Stimulated activated CD8-positive, alpha-beta memory T cell treated with anti-CD3 and anti-CD28 coated beads, Interleukin-2, amount 100 ng/mL, for 48 hours (primary cell): ENCODE measurements around the gene SDR39U1.
A peak's percentile ranks its signal among the peaks of the same experiment; 100 is the strongest.
"Not testable (repeated sequence)": the region's sequence is repeated elsewhere in the genome, so short reads cannot be mapped to it uniquely, and the experiment has no call there.

ENCODE experiments used
- DNase-seq, 2 donors: peaks; one replicate each; pipeline ENCODE4 v3.0.0-alpha.2; 2020; ENCODE audit warnings: low read depth in 2 of 2

Gene SDR39U1, protein sequence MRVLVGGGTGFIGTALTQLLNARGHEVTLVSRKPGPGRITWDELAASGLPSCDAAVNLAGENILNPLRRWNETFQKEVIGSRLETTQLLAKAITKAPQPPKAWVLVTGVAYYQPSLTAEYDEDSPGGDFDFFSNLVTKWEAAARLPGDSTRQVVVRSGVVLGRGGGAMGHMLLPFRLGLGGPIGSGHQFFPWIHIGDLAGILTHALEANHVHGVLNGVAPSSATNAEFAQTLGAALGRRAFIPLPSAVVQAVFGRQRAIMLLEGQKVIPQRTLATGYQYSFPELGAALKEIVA

GRCh38 chr14:24442240-24443052, at the start of gene SDR39U1:
Gene SDR39U1, minus strand, starts transcription at chr14:24442776. Its CDS starts 7 bp downstream, at chr14:24442769.
- DNase-seq = peak; percentile 83 to 92

DNA sequence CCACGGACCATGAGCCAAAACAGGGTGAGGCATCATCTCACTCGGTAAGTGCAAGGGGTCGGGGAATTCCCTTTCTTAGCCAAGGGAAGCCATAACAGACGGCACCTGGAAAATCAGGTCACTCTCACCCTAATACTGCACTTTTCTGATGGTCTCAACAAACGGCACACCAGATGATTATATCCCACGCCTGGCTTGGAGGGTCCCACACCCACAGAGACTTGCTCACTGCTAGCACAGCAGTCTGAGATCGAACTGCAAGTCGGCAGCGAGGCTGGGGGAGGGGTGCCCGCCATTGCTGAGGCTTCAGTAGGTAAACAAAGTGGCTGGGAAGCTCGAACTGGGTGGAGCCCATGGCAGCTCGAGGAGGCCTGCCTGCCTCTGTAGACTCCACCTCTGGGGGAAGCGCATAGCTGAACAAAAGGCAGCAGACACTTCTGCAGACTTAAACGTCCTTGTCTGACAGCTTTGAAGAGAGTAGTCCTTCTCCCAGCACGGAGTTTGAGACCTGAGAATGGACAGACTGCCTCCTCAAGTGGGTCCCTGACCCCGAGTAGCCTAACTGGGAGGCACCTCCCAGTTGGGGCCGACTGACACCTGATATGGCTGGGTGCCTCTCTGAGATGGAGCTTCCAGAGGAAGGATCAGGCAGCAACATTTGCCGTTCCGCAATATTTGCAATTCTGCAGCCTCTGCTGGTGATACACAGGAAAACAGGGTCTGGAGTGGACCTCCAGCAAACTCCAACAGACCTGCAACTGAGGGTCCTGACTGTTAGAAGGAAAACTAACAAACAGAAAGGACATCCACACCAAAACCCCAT, 49.2 kb upstream of the SDR39U1 start:
- DNase-seq = not testable (repeated sequence)

DNA sequence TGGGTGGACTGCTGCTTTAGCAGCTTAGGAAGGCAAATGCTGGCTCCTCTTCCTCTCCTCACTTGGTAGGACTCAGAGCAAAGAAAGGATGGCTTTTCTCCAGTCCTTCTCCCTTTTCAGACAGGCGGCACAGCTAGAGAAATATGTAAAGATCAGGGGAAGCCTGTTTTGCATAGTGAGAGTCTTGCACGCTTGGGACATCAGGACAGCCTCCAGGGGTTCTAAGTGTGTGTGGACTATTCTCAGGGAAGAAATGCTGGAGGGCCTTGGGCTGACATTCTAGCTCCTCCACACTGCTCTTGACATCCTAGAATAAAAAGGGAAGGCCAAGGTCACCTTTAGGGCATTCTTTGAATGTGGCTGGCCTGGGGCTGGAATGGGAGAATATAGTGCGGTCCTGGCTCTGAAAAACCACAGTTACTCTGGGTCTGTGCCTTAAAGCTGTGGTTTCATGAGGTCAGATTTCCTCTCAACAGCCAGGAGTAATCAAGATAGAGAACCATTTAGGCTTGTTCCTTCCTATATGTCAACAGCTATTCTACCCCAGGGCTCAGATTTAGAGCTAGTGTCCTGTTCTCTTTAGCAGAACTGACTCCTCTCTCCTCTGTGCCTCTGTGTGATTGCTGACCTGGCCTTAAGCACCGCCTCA, 41.2 kb upstream of the SDR39U1 start:
- no peak for DNase-seq

DNA sequence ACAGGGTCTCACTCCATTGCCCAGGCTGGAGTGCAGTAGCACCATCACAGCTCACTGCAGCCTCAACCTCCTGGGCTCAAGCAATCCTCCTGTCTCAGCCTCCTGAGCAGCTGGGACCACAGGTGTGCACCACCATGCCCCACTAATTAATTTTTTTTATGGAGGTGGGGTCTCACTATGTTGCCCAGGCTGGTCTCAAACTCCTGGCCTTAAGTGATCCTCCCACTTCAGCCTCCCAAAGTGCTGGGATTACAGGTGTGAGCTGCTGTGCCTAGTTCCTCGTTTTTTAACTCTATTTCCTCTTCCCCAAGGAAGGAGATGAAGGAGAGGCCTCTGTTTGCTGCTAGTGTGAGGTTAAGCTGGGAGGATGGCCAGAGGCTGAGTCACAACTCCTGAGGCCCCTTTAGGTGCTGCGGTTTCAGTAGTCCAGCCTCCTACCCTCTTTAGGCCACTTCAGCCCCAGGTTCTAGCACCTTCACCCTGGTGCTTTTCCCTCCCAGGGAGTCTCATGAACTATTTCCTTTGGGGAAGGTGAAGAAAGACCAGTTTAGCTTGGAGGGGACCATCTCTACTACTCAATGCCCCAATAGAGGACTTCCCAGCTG, 40.2 kb upstream of the SDR39U1 start:
- DNase-seq = not testable (repeated sequence)

- peak; percentile 32 to 50 for DNase-seq
These were observed 39.2 kb upstream of the SDR39U1 start for GRCh38 chr14:24481622-24482324.

DNA sequence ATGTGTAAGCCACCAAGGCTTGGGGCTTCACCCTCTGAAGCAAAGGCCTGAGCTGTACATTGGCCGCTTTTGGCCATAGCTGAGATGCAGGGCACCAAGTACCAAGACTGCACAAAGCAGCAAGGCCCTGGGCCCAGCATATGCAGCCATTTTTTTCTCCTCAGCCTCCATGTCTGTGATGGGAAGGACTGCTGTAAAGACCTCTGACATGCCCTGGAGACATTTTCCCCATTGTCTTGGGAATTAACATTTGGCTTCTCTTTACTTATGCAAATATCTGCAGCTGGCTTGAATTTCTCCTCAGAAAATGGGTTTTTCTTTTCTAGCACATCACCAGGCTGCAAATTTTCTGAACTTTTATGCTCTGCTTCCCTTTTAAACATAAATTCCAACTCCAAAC, 37.4 kb upstream of the SDR39U1 start:
- DNase-seq = not testable (repeated sequence)

GRCh38 chr14:24475261-24475660, 32.7 kb upstream of the SDR39U1 start:
- DNase-seq = no peak

- no peak for DNase-seq
These were observed 30.6 kb upstream of the SDR39U1 start for GRCh38 chr14:24473211-24473610.

- not testable (repeated sequence) for DNase-seq
These were observed 27.9 kb upstream of the SDR39U1 start for GRCh38 chr14:24470450-24470849.

DNA sequence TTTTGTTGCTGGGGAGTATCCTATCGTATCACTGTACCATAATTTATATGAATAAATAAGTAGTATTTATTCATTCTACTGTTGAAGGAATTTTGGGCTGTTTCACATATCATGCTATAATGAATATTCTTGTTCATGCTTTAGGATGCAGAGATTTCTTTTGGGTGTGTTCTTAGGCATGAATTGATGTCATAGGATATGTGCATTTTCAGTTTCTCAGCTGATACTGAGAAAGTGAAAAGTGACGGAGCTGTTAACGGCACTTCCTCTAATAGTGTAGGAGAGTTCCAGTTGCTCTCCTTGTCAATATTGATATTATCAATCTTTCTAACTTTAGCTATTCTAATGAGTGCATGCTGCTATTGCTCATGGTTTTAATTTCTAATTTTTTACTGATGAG, 23.2 kb upstream of the SDR39U1 start:
- DNase-seq = no peak

- no peak for DNase-seq
These were observed 22.8 kb upstream of the SDR39U1 start for GRCh38 chr14:24465368-24465767.

DNA sequence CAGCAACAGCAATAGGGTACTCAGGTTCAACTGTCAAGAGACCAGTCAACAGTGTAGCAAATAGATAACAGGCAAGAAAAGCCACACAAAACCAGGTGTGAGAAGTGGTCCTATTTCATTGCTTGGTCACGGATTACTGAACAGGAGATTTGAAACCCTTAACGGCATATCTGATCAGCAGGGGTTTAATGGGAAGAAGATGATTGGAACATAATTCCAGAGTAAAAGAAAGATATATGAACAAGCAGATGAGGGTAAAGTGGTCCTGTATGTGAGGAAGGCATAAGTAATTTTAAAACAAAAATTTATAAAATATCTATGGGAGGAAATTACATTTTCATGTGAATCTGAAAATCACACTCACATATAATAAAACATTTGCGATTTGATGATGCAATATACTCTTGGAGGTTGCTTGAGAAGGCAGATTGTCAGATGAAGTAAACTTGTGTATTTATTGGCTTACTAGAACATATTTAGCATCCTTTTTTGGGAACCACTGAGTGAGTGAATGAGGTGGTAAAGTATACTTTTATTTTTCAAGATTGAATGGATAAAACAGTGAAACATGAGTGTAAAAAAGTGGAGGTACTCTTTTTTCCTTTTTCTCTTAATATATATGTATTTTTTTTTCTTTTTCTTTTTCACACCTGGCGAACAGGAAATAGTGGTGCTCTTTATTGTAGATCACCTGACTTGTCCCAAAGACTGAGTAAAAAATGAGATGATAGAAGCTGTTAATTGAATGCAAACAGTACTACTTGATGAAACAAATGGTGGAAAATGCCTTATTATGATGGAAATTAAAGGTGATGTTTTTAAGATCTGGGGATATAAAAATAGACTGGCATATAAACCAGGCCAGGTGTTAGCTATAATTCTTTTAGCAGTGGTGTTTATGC, 21.6 kb upstream of the SDR39U1 start:
- DNase-seq = no peak

DNA sequence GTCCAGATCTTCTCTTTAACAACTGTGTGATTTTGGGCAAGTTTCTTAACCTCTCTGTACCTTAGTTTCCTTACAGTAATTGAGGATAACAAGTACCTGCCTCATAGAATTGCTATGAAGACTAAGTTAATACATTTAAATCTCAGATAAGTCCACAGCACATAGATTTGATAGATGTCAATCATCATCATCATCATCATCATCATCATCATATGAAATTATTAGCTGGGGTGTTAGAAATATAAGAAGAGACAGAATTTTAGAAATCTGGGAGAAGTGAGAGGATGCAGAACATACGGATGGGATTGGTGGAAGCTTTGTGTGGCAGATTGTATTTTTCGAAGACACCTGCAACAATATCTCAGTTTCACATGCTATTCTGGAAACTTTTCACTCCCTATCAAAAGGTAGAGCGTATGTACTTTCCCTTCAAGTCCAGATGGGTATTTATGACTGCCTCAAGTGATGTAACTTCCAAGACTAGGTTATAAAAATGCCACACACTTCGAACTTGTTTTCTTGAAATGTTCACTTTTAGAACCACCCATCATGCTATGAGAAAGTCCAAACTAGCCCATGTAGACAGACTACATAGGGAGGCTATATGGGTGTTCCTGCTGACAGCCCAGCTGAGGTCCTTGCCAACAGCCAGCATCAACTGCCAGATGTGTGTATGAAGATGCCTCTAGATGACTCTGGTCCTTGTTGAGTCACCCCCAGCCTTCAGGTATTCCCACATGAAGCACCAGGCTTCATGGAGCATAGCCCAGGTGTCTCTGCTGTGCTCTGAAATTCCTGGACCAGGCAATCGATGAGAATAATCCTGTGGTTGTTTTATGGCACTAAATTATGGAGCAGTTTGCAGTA, 20.7 kb upstream of the SDR39U1 start:
- DNase-seq = no peak

DNA sequence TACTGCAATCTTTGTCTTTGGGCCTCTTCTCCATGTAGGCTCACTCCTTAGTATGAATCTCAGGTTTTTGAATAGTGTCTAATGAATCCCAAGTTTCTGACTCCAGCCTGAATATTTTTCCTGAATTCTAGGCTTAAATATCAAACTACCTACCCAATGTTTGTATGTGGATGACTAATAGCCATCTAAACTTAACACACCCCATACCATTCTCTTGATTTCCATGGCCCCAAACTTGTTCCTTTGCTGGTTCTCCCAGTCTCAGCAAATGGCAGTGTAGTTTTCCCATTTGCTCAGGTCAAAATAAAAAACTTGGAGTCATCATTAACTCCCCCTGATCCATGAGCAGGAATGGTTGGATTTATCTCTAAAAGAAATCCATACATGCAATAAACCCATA, 18.8 kb upstream of the SDR39U1 start:
- no peak for DNase-seq

- no peak for DNase-seq
These were observed 16.8 kb upstream of the SDR39U1 start for GRCh38 chr14:24459331-24459730.

- no peak for DNase-seq
These were observed 16.2 kb upstream of the SDR39U1 start for GRCh38 chr14:24458736-24459135.

DNA sequence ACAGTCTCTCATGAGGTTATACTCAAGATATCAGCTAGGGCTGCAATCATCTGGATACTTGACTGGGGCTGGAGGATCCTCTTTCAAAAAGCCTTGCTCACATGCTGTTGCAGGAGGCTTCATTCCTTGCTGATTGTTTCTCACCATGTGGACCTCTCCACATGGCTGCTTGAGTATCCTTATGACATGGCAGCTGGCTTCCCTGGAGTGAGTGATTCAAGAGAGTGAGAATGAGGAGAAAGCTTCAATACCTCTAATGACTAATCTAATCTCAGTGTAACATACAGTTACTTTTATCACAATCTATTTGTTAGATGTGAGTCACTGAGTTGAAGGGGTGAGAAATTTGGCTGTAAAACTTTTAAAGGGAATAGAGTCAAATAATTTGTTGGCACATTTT, 14.4 kb upstream of the SDR39U1 start:
- no peak for DNase-seq

DNA sequence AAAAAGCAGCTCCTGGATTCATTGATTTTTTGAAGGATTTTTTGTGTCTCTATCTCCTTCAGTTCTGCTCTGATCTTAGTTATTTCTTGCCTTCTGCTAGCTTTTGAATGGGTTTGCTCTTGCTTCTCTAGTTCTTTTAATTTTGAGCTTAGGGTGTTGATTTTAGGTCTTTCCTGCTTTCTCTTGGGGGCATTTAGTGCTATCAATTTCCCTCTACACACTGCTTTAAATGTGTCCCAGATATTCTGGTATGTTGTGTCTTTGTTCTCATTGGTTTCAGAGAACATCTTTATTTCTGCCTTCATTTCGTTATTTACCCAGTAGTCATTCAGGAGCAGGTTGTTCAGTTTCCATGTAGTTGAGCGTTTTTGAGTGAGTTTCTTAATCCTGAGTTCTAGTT, 8.3 kb upstream of the SDR39U1 start:
- DNase-seq = not testable (repeated sequence)
